H1 (cell line): ENCODE measurements around the gene MCM3. TPM values are rescaled to one million over a fixed set of nuclear protein-coding genes. Genes with fewer than 3 reads are reported as not detected.

Source experiments
- CTCF ChIA-PET: fragments of 300-600 bp; sonication (Branson Sonifier 250); formaldehyde crosslinking; loops from one replicate; lab custom pipeline; 2021; ENCODE audit not compliant: partially characterized antibody; lab: Charles Lee
- POLR2A ChIA-PET: fragments of 300-600 bp; sonication (Branson Sonifier 250); formaldehyde crosslinking; loops from one replicate; lab custom pipeline; 2021; ENCODE audit warnings: inconsistent platforms; ENCODE audit not compliant: partially characterized antibody; lab: Charles Lee
- DNase-seq, 2 experiments: peaks; one replicate each; pipeline versions ENCODE4 v3.0.0 to v3.0.0-alpha.2; 2010 to 2022; ENCODE audit warnings: low spot score in 2 of 2, low read depth in 1 of 2, mixed read lengths in 1 of 2
- FAIRE-seq: peaks from 2 replicates; lab custom pipeline; 2011; peaks lifted over from hg19 to GRCh38; lab: Jason Lieb, UNC
- H2AFZ ChIP-seq: 2 replicates; pipeline ENCODE4 v1.8.1; 2012; ENCODE audit warnings: low read length, inconsistent platforms
- H2AK5ac ChIP-seq: 2 replicates; pipeline ENCODE4 v1.6.1; 2013; ENCODE audit warnings: low read depth, low read length
- H2BK120ac ChIP-seq: replicated peaks from 2 replicates; pipeline ENCODE3; 2013; ENCODE audit warnings: low read depth, low read length, inconsistent platforms
- H2BK12ac ChIP-seq: 2 replicates; pipeline ENCODE4 v1.6.1; 2013; ENCODE audit warnings: low read depth, low read length
- H2BK15ac ChIP-seq: 2 replicates; pipeline ENCODE4 v1.6.1; 2013; ENCODE audit warnings: low read length
- H2BK20ac ChIP-seq: 2 replicates; pipeline ENCODE4 v1.6.1; 2013; ENCODE audit warnings: low read length
- H2BK5ac ChIP-seq: 2 replicates; pipeline ENCODE4 v1.6.1; 2013; ENCODE audit warnings: low read depth, low read length
- H3K14ac ChIP-seq: 2 replicates; pipeline ENCODE4 v1.6.1; 2013; ENCODE audit warnings: inconsistent platforms; ENCODE audit not compliant: insufficient read length
- H3K18ac ChIP-seq: 2 replicates; pipeline ENCODE4 v1.6.1; 2013; ENCODE audit warnings: low read length; ENCODE audit errors: extremely low read depth
- H3K23ac ChIP-seq: 2 replicates; pipeline ENCODE4 v1.6.1; 2013; ENCODE audit warnings: inconsistent platforms; ENCODE audit not compliant: insufficient read length
- H3K23me2 ChIP-seq: 2 replicates; pipeline ENCODE4 v1.6.1; 2013; ENCODE audit warnings: low read depth, low read length
- H3K27ac ChIP-seq: 2 replicates; pipeline ENCODE4 v1.6.1; 2011; ENCODE audit warnings: low read depth, low read length, inconsistent platforms
- H3K27me3 ChIP-seq, 4 experiments: replicated peaks in 1 of 4; 1 replicate in 1 of 4; 2 replicates in 3 of 4; pipeline versions ENCODE4 v1.6.1 to v1.8.1; 2011 to 2013; ENCODE audit warnings: low read length in 3 of 4, mild to moderate bottlenecking in 3 of 4, inconsistent platforms in 2 of 4, mixed read lengths in 2 of 4, moderate library complexity in 1 of 4; ENCODE audit not compliant: control insufficient read depth in 3 of 4, insufficient read depth in 3 of 4; ENCODE audit errors: extremely low read depth in 1 of 4
- H3K36me3 ChIP-seq, 4 experiments: 2 replicates each; pipeline versions ENCODE4 v1.6.1 to v1.8.1; 2011 to 2013; ENCODE audit warnings: mild to moderate bottlenecking in 4 of 4, low read length in 3 of 4, moderate library complexity in 2 of 4, control low read depth in 1 of 4, inconsistent platforms in 1 of 4; ENCODE audit not compliant: insufficient read depth in 4 of 4, control insufficient read depth in 2 of 4
- H3K4ac ChIP-seq: replicated peaks from 2 replicates; pipeline ENCODE3; 2013; ENCODE audit warnings: low read length, low read depth, mixed read lengths, inconsistent platforms; ENCODE audit not compliant: insufficient read length
- H3K4me1 ChIP-seq, 4 experiments: replicated peaks in 1 of 4; 1 replicate in 1 of 4; 2 replicates in 3 of 4; pipeline versions ENCODE4 v1.6.1 to v1.8.1; 2011 to 2013; ENCODE audit warnings: low read length in 3 of 4, inconsistent platforms in 2 of 4, mixed read lengths in 1 of 4; ENCODE audit not compliant: insufficient read depth in 4 of 4, control insufficient read depth in 3 of 4
- H3K4me2 ChIP-seq, 2 experiments: 2 replicates each; pipeline versions ENCODE4 v1.6.1 to v1.8.1; 2011 to 2013; ENCODE audit warnings: low read depth in 2 of 2, low read length in 2 of 2, control low read depth in 1 of 2, inconsistent platforms in 1 of 2, mild to moderate bottlenecking in 1 of 2; ENCODE audit not compliant: insufficient read depth in 1 of 2
- H3K4me3 ChIP-seq, 4 experiments: fragments of 200-600, 300-600 bp in 1 of 4; sonication (generic), shearing (Covaris generic), sonication (Bioruptor Twin) in 1 of 4; 2 replicates each; pipeline versions ENCODE4 v1.5.1 to v1.8.1; 2011 to 2016; ENCODE audit warnings: low read length in 4 of 4, low read depth in 3 of 4, control low read depth in 2 of 4, inconsistent platforms in 2 of 4, mild to moderate bottlenecking in 2 of 4, mixed read lengths in 1 of 4, moderate library complexity in 1 of 4; ENCODE audit not compliant: insufficient read depth in 2 of 4; ENCODE audit errors: extremely low read depth in 1 of 4
- H3K56ac ChIP-seq: replicated peaks from 2 replicates; pipeline ENCODE3; 2013; ENCODE audit warnings: low read depth, mild to moderate bottlenecking, mixed read lengths, low read length, inconsistent platforms; ENCODE audit not compliant: insufficient read length
- H3K79me1 ChIP-seq: 2 replicates; pipeline ENCODE4 v1.6.1; 2013; ENCODE audit warnings: low read depth, low read length, control low read depth
- H3K79me2 ChIP-seq, 2 experiments: 2 replicates each; pipeline versions ENCODE4 v1.6.1 to v1.8.1; 2012 to 2013; ENCODE audit warnings: low read length in 2 of 2, mild to moderate bottlenecking in 2 of 2, inconsistent platforms in 1 of 2; ENCODE audit not compliant: insufficient read depth in 2 of 2, control insufficient read depth in 1 of 2
- H3K9ac ChIP-seq, 4 experiments: replicated peaks in 1 of 4; 1 replicate in 1 of 4; 2 replicates in 3 of 4; pipeline versions ENCODE4 v1.6.1 to v1.8.1; 2011 to 2013; ENCODE audit warnings: low read depth in 3 of 4, low read length in 3 of 4, control low read depth in 2 of 4, mild to moderate bottlenecking in 2 of 4, moderate library complexity in 2 of 4, inconsistent platforms in 1 of 4; ENCODE audit errors: extremely low read depth in 1 of 4
- H3K9me3 ChIP-seq, 2 experiments: 2 replicates each; pipeline versions ENCODE4 v1.6.1 to v1.8.1; 2012 to 2013; ENCODE audit warnings: mild to moderate bottlenecking in 2 of 2, moderate library complexity in 2 of 2, control low read depth in 1 of 2, inconsistent platforms in 1 of 2, low read depth in 1 of 2, low read length in 1 of 2, mixed read lengths in 1 of 2; ENCODE audit not compliant: insufficient read depth in 2 of 2
- H4K20me1 ChIP-seq, 2 experiments: replicated peaks in 1 of 2; 2 replicates each; pipeline versions ENCODE3 to v1.8.1; 2011 to 2013; ENCODE audit warnings: inconsistent platforms in 2 of 2, low read length in 2 of 2, mild to moderate bottlenecking in 1 of 2; ENCODE audit not compliant: insufficient read depth in 2 of 2, control insufficient read depth in 1 of 2
- H4K5ac ChIP-seq: 2 replicates; pipeline ENCODE4 v1.6.1; 2013; ENCODE audit warnings: low read length, low read depth, mixed read lengths, inconsistent platforms; ENCODE audit not compliant: insufficient read length
- H4K8ac ChIP-seq: 2 replicates; pipeline ENCODE4 v1.8.0; 2013; ENCODE audit warnings: mild to moderate bottlenecking, moderate library complexity, low read length, inconsistent platforms; ENCODE audit not compliant: insufficient read depth; ENCODE audit errors: extremely low read depth
- H4K91ac ChIP-seq: replicated peaks from 2 replicates; pipeline ENCODE3; 2013; ENCODE audit warnings: low read length, mixed read lengths, inconsistent platforms; ENCODE audit not compliant: insufficient read length
- POLR2AphosphoS5 ChIP-seq: IDR thresholded peaks from 2 replicates; pipeline ENCODE4 v1.6.1; 2011; ENCODE audit warnings: low read depth, low read length
- RNF2 ChIP-seq: fragments of 200-900, 300-1000 bp; sonication (generic); IDR thresholded peaks from 2 replicates; pipeline ENCODE4 v1.7.1; 2016; ENCODE audit warnings: borderline replicate concordance, low read depth, mild to moderate bottlenecking, antibody characterized with exemption, low read length; ENCODE audit not compliant: poor library complexity, severe bottlenecking; ENCODE audit errors: missing control alignments
- RXRA ChIP-seq: IDR thresholded peaks from 2 replicates; pipeline ENCODE4 v1.6.1; 2011; ENCODE audit warnings: low read depth, mild to moderate bottlenecking, low read length, moderate library complexity; ENCODE audit not compliant: insufficient read depth
- WGBS, 2 experiments: shearing (Covaris generic) in 1 of 2; methylation state at CpG; one replicate each; pipeline versions ENCODE4 v1.1.6 to v1.1.7; 2013 to 2015; ENCODE audit warnings: low lambda C conversion rate in 2 of 2, mixed read lengths in 2 of 2, inconsistent platforms in 1 of 2, low coverage in 1 of 2, missing lambda C conversion rate in 1 of 2; ENCODE audit not compliant: insufficient replicate concordance in 2 of 2, insufficient coverage in 1 of 2, insufficient read length in 1 of 2; ENCODE audit errors: extremely low coverage in 1 of 2, missing lambda C conversion rate in 1 of 2; 5-methylcytosine and 5-hydroxymethylcytosine counted together
- polyA plus RNA-seq, 7 experiments: library from polyadenylated mRNA; depleted of rRNA in 3 of 7; stranded (reverse) in 5 of 7; unstranded in 2 of 7; fragments of >200 nt in 5 of 7; fragments of 200-250 nt in 2 of 7; gene quantifications; 1 replicate in 5 of 7; 2 replicates in 1 of 7; 4 replicates in 1 of 7; pipeline versions ENCODE4 v1.2.1 to v1.2.3, GENCODE V29; 2011 to 2013; ENCODE audit warnings: missing spikeins in 2 of 7, mixed read lengths in 2 of 7
- total RNA-seq: library from RNA; stranded (reverse); fragmentation: NEBNext Ultra II Directional; extraction: Animal tissue kit (Norgen Biotek cat#: 25700); gene quantifications from 2 replicates; pipeline ENCODE4 v1.2.1, GENCODE V29; 2021

Gene MCM3
- total and polyA plus RNA-seq, 2 of the 8 experiments (the other 6 are each of a cell fraction or from before 2014, with no cell fraction given) = 275 to 293 TPM

DNA sequence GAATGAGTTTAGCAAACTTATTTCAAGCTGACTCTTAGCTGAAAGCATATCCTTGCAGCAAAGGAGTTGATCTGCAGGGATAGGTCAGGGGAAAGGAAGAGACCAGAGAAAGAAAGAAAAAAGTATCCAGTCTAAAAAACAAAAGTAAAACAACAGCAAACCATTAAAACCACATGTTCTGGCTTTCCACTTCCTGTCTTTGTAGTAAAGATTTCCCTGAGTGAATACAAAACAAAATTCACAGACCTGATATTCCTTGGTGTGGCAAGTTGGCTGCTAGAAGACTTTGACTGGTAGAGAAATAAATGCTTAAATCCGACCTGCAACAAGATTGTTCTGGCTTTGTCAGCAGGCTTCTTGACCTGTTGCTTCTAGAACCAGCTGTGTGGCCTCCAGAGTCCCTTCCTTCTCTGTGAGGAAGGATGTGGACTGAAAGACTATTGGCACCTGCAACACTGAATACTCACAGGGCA lies 23.4 kb upstream of the MCM3 start:
- CTCF ChIA-PET = interaction anchor here (0.6 to 3.0 kb wide), 7 partner anchors 18 to 93 kb away, joined by 3 to 16 read pairs (median 3); no protein-coding TSS in a partner anchor
- 81% methylated on average over 1 of the region's 1 CpG; no CpG with 5 or more reads in 1 of the 2 experiments for WGBS, 2 experiments
- Histone ChIP-seq H3K4me1 (no peaks in the 10 kb centered on the region; a peak in 2 of 7 replicates), H2AFZ (0 out of 2 replicates have a peak overlapping the region, but pooled peaks have one; percentile 54), H3K79me2 (no peaks in the 10 kb centered on the region), H3K56ac (no peak overlapping the region), H3K79me1 (no peaks in the 10 kb centered on the region), H3K18ac (no peak overlapping the region), H3K14ac (no peak overlapping the region), H2AK5ac (no peak overlapping the region), H3K23ac (no peak overlapping the region), H4K20me1 (no peaks in the 10 kb centered on the region), H2BK12ac (no peak overlapping the region), H3K4me2 (0 out of 4 replicates have a peak overlapping the region, but pooled peaks of 1 of the 2 experiments have one; percentile 37), H2BK5ac (no peak overlapping the region), H3K36me3 (no peaks in the 10 kb centered on the region), H3K27me3 (no peaks in the 10 kb centered on the region), H3K4ac (no peak overlapping the region), H3K4me3 (no peak overlapping the region), H4K5ac (no peak overlapping the region), H2BK15ac (no peak overlapping the region), H3K9me3 (no peaks in the 10 kb centered on the region), H3K23me2 (no peaks in the 10 kb centered on the region; the same call in 1 of the 2 replicates), H3K27ac (no peak overlapping the region), H2BK20ac (no peak overlapping the region), H4K91ac (no peak overlapping the region), H2BK120ac (no peak overlapping the region), H3K9ac (no peak overlapping the region), H4K8ac (no peak overlapping the region)
- TF ChIP-seq POLR2AphosphoS5 (no peak), RXRA (no peak), RNF2 (no peak)
- DNase-seq (no peak), FAIRE-seq (no peak)
- POLR2A ChIA-PET = interaction anchor here (0.9 to 1.8 kb wide), 5 partner anchors 9 to 54 kb away, joined by 3 to 7 read pairs (median 4); partner anchors contain the start of genes MCM3 and PAQR8
